C4-2B (cell line): ENCODE measurements around the gene CTDSP2.

Experiments used
- ZFX ChIP-seq: fragments of 450-650 bp; IDR thresholded peaks from 2 replicates; pipeline ENCODE4 v1.6.1; 2017
- TF ChIP-seq, protein P1 (sequence below): fragments of 450-650 bp; conservative IDR thresholded peaks from 2 replicates; pipeline ENCODE4 v1.5.1; 2017; ENCODE audit warnings: mild to moderate bottlenecking

DNA sequence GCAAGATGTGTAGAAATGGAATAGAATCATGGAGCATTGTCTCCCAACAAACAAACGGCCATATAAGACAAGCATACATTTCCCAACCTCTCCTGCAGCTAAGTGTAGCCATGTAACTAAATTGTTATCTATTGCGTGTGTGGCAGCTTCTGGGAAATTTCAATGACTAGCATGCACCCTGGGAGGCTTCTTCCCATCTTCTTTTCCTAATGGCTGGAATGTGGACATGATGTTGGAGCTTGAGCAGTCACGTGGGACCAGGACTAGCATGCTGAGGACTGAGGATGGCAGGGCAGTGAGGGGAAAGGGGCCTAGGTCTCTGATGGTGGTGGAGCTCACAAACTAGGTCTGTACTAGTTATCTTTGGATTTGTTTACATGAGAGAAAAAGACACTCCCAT is 21.7 kb upstream of the CTDSP2 start:
- TF ChIP-seq, protein P1, sequence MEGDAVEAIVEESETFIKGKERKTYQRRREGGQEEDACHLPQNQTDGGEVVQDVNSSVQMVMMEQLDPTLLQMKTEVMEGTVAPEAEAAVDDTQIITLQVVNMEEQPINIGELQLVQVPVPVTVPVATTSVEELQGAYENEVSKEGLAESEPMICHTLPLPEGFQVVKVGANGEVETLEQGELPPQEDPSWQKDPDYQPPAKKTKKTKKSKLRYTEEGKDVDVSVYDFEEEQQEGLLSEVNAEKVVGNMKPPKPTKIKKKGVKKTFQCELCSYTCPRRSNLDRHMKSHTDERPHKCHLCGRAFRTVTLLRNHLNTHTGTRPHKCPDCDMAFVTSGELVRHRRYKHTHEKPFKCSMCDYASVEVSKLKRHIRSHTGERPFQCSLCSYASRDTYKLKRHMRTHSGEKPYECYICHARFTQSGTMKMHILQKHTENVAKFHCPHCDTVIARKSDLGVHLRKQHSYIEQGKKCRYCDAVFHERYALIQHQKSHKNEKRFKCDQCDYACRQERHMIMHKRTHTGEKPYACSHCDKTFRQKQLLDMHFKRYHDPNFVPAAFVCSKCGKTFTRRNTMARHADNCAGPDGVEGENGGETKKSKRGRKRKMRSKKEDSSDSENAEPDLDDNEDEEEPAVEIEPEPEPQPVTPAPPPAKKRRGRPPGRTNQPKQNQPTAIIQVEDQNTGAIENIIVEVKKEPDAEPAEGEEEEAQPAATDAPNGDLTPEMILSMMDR, result no peak
- TF ChIP-seq ZFX, result no peak
